Right renal cortex interstitium (tissue), 3 donors: ENCODE data around the gene C16orf89. TPM values are rescaled to one million over a fixed set of nuclear protein-coding genes. Genes with fewer than 3 reads are reported as not detected.
"Not testable (repeated sequence)": the region's sequence is repeated elsewhere in the genome, so short reads cannot be mapped to it uniquely, and the experiment has no call there.

ENCODE experiments used
- DNase-seq, 3 donors: peaks; one replicate each; pipeline ENCODE4 v3.0.0-alpha.2; 2013; ENCODE audit warnings: low read depth in 3 of 3, low spot score in 2 of 3
- polyA plus RNA-seq, 3 donors: library from polyadenylated mRNA; unstranded; fragments of 120-200 nt; gene quantifications; one replicate each; pipeline ENCODE4 v1.2.1, GENCODE V29; 2013; ENCODE audit not compliant: insufficient read length in 3 of 3

C16orf89 gene
- polyA plus RNA-seq, 3 donors: 3.4 to 6.1 (median 4.9) TPM

DNA sequence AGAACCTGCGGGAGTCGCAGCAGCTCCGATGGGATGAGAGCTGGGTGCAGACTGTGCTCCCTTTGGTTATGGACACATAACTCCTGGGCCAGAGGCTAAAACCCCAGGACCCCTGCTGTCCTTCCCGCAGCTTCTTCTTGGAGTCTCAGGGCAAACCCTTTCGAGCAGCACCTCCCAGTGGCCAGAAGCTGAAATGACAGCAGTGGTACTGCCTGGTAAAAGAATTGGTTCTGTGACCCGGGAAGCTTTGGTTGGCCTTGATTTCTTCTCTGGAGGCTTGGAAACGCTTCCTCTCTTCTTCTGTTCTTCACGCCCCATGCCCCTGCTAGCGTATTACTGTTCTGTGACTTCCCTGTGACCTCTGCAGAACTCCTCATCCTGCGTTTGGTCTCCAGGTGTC lies 19.0 kb upstream of the C16orf89 start:
- not testable (repeated sequence) for DNase-seq

DNA sequence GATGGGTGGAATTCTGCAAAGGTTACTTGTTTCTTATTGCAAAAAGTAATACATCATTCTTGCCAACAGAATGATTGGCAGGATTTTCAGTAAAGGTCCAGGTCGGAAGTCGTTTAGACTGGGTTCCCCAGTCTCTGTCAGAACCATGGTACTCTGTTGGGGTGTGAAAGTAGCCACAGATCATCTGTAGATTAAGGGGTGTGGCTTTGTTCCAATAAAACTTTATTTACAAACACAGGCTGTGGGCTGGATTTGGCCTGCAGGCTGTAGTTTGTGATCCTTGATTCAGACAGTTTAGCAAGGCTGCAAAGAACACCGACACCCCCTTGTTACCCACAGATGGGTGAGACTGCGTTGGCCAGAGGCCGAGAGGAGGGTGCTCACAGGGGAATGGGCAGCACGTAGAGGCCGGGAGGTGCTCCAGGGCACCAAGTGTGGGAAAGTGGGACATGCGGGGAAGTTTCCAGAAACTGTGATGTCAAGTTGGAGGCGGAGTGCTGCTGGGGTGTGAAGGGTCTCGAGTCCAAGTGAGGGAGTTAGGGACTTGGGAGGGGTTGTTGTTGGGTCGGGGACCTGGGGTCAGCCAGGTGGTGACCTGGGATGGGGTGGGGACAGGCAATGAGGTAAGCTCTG lies 18.5 kb upstream of the C16orf89 start:
- DNase-seq: not testable (repeated sequence)

DNA sequence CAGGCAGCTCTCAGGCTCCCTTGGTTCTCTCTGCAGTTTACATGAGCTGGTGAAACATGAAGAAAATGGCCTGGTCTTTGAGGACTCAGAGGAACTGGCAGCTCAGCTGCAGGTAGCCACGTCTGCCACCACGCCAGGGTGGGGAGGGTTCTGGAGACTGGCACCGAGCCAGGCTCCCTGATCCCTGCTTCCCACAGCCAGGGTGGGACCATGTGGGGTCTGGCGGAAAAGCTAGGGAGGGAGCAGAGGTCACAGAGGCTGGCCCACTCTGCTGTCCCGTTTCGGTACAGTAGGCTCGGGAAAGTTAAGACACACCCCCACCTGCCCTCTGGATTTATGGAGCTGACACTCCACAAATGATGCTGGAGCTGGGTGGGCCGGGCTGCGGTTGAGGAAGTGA lies 17.9 kb upstream of the C16orf89 start:
- DNase-seq: not testable (repeated sequence)

DNA sequence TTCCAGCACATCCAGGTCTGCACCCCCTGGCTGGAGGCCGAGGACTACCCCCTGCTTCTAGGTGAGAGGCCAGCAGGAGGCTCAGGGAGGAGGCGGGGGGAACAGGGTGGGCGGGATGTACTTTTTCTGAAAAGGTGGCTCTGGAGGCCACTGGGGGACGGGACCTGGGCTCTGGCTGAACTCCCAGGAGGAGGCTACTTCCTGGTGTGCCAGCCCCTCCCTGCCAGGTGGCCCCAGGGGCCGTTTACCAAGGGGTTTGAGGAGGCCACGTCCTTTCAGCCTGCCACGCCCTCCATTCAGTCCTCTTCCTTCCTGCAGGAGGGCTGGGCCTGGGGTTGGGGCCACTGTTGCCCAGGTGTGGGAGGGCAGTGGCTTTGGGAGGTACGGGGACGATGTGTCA lies 15.2 kb upstream of the C16orf89 start:
- DNase-seq: not testable (repeated sequence)

DNA sequence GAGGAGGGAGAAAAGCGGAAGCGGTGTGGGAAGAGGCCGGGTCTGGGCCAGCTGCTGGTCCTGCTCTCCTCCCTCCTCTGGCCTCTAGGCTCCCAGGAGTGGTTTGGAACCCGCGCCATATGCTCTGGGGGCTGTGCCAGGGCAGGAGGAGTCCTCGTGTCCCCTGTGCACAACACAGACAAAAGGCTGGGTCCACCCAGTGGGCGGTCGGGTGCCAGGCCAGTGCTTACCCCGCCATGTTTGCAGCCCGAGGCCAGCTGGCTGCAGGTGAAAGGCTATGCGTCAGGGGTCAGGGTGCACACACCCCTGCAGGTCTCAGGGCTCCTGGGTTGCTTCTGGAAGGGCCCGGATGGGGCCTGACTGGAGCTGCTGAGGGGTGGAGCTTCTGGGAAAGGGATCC lies 14.7 kb upstream of the C16orf89 start:
- not testable (repeated sequence) for DNase-seq

DNA sequence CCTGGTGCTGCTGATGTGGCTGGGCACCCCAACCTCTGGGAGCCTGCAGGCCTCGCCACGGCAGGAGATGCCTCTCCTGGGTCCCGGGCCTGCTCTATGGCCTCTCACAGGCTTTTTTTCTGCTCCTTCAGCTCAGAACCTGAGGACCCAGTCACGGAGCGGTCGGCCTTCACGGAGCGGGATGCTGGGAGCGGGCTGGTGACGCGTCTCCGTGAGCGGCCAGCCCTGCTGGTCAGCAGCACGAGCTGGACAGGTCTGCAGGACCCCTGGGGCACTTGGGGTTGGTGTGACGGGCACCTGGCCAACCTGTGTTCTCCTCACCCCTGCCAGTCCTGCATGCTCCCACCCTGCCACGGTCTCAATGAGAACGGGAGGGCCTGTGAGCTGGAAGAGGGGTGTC lies 12.9 kb upstream of the C16orf89 start:
- DNase-seq: no peak

DNA sequence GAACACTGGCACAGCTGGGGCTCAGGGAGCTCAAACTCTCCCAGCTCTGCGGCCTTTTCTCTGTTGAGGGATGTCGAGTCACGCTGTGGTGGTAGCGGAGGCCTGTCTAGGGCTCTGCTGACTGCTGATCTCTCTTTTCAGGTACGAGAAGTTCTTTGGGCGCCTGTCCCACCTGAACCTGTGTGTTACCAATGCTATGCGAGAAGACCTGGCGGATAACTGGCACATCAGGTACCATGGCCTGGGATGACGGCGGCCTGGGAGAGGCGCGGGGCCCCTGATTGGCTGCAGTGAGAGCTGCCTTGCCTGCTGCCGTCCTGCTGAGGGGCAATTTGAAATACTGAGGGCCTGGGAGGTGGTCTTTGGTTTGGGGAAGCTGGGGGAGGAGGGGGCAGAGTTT lies 11.5 kb upstream of the C16orf89 start:
- DNase-seq: no peak

DNA sequence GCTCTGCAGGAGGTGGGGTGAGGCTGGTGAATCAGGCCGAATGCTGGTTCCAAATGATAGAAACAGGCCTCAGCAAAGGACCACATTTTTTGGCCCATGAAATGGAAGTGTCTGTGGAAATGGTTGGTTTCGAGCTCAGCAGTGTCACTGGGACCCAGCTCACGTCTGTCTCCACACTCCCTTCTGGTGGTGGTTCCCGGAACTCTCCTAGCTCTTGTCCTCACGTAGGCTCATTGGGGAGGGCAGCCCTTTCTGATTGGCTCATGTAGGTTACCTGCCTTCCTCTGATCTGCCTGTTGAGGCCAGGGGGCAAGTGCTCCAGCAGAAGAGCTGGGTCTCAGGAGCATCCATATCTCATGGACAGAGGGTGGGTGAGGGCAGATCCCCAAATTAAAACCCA lies 9.9 kb upstream of the C16orf89 start:
- DNase-seq: no peak

DNA sequence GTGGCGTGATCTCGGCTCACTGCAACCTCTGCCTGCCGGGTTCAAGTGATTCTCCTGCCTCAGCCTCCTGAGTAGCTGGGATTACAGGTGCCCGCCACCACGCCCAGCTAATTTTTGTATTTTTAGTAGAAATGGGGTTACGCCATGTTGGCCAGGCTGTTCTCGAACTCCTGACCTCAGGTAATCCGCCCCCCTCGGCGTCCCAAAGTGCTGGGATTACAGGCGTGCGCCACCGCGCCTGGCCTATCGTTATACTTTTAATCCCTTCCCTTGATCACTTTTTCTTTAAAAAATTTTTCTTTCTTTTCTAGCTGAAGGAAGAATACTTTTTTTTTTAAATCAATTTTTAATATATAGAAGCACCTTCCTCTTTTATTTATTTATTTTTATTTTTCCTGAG lies 8.0 kb upstream of the C16orf89 start:
- DNase-seq: not testable (repeated sequence)

DNA sequence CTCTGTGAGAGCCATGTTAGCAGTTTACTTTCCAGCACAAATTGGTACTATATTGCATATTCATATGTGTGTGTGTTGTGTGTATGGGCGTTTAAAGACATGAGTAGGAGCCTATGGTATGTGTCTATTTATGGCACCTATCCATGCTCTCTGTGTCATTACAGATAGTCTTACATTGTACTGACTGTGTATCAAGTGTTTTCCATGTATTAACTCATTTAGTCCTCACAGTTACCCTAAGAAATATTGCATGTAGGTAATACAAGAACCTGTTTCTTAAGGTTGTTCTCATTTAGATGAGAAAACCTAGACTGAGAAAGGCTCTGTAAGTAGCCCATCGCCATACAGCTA lies 7.5 kb upstream of the C16orf89 start:
- no peak for DNase-seq

DNA sequence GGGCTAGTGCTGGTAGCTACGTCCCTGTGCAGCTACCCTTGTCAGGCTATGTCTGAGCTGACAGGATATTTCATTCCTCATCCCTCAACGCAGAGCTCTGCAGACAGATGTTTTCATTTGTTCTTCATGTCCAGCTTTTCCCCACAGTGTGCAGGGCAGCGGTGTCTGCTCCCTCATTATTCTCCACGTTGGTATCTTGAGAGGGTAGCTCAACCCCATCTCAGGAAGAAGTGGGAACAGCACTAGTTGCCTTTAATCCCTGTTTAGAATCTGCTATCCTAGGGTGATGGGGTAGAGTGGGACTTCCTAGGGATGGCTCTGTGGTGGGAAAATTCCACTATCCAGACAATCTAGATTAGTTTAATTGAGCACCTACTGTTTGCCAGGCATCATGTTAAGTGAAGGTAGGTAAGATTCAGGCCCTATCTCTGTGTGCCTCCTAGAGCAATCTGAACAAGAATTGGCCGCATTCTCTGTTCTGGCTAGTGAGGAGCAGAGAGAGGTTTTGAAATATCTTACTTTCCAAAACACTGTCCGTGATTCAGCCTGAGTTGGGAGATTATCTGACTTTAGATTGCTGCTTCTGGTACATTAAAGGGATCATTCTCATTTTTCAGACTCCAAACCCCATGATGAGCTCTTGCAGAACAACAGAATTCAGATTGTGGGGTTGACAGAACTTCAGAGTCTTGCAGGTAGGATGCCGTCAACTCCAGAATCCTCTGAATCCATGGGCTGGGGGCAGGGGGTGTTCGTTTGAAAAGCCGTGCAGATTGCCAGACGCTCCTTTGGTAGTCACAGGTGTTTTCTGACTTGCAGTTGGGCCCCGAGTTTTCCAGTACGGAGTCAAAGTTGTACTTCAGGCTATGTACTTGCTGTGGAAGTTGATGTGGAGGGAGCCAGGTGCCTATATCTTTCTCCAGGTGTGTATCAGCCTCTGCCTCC lies 6.8 kb upstream of the C16orf89 start:
- no peak for DNase-seq

DNA sequence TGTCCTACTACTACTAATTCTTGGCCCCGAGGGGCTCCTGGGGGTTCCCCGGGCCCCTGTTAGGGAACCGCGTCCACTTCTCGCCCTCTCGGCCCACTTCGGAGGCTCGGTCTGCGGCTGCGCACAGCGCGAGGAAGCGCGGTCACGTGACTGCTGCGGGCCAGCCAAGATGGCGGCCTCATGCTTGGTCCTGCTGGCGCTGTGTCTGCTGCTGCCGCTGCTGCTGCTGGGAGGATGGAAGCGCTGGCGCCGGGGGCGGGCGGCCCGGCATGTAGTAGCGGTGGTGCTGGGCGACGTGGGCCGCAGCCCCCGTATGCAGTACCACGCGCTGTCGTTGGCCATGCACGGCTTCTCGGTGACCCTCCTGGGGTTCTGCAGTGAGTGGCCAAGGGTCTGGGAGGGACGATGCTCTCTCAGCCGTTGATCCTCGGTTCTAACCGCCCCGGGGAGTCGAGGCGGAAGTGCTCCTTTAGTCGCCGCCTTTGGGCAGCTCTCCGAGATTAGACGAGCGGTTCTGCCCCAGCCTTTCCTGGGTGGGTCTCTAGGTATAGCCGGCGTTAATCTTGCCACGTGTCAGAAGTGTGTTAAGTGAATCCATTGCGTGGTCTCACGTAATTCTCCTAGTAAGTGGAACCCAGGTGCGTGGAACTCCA lies 6.1 kb upstream of the C16orf89 start, which contains the start of gene ALG1:
TSS of gene ALG1 (plus strand) at position 163 of the 653 bp plus-strand sequence. CDS start at position 170, 7 bp downstream.
- peak; percentile 72 to 74 (median 74) for DNase-seq

DNA sequence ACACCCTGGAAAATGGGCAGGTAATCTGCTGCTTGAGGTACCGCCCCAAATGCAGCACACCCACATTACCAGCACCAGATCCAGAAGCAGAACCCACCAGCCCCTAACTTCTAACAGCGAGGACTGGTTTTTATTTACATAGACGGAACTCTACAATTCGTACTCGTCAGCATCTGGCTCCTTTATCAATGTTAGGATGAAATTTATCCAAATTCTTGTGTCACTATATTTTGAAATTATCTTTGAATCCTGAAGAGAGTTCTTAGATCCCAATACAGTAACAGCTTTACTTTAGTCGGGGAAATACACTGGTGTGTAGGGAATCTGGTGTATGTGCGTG lies 5.6 kb upstream of the C16orf89 start:
- no peak for DNase-seq

DNA sequence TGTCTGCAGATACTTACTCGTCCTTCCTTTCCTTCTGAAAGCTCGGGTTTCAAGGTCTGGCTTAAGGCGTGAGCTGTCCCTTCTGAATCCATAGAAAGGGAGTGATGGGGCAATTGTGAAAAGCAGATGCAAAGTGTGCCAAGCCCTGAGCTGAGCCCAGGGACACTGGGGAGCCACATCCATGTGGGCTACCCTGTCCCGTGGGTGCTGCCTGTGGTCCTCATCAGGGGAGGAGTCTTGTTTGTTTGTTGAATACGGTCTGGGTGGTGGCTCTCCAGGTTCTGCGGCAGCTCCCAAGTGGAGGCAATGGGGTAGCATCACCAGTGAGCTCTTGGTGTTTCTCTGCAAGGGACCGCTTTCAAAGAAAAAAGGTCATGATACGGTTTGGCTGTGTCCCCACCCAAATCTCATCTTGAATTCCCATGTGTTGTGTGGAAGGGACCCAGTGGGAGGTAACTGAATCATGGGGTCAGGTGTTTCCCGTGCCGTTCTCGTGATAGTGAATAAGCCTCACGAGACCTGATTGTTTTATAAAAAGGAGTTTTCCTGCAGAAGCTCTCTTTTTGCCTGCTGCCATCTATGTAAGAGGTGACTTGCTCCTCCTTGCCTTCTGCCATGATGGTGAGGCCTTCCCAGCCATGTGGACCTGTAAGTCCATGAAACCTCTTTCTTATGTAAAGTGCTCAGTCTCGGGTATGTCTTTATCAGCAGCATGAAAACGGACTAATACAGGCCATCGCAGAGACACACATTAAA lies 4.9 kb upstream of the C16orf89 start:
- no peak for DNase-seq

DNA sequence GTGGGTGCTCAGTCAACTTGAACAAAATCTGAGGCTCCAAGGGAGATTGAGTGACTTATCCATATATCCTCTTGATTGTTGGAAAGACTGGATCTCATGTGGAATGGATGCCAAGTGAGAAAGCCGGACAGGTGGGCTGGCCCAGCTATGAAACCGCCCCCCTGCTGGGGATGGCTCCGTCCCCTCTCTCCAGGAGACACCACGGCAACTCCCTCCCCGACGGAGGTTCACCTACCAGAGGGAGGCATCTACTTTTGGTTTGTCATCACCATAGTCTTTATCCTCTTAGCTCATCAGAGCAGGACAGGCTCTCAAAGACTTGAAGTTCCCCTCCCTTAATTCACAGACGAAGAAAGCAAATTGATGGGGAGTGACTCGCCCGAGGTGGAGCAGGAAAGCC lies 4.1 kb upstream of the C16orf89 start:
- DNase-seq: no peak

DNA sequence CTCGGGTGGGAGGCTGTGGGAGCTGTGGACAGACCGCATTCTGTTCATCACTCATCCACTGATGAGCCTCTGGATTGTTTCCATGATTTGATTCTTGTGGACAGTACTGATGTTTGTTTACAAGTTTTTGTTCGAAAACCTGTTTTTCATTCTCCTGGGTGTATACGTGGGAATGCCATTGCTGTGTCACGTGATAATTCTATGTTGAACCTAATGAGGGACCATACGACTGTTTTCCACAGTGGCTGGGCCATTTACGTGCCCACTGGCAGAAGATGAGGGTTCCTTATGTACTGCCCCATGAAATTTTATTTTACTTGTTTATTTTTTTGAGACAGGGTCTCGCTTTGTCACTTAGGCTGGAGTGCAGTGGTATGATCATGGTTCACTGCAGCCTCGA lies 3.3 kb upstream of the C16orf89 start:
- no peak for DNase-seq

DNA sequence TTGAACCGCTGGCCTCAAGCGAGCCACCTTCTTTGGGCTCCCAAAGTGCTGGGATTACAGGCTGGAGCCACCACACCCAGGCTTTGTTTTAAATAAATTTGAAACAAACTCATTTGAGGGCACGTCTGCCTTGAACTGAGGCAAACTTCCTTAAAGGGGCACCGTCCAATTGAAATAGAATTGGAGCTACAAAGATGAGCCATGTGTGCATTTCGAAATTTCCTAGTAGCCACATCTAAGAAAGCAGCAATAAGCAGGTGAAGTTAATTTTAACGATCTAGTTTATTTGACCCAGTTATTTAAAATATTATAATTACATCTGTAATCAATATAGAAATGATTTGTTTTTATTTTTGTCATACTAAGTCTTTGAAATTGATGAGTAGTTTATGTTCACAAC lies 755 bp upstream of the C16orf89 start:
- DNase-seq: no peak

DNA sequence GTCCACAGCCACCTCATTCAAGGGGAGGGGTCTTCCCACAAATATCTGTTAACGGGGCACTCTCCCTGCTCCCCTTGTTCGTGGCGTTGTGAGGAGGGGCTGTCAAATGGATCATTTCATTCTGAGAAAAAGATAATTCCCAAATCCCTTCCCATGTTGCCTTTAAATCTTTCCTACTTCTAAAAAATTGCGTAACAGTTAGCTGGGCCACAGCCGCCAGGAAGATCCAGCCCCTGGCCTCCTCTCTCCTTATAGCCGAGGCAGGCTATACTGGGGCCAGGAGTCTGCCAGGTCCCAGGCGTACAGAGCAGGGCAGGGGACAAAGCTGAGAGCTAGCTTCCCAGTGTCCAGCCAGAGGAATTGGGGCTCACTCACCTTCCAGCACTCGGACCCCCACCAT lies 430 bp downstream of the C16orf89 start:
- no peak for DNase-seq

DNA sequence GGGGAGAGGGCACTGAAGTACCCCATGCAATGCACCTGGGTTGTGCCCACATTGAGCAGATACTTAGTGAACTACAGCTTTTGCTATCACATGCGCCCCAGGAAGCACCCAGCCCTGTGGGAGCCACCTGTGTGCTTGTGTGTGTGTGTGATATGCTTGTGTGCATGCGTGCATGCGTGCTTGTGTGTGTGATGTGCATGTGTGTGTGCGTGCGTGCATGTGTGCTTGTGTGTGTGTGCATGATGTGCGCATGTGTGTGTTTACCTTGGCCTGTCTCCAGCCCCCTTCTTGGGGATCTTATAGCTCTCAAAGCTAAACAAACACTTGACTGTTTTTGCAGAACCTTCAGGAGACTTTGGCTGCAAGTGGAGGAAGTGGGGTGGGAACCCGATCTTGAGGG lies 841 bp downstream of the C16orf89 start:
- no peak for DNase-seq

DNA sequence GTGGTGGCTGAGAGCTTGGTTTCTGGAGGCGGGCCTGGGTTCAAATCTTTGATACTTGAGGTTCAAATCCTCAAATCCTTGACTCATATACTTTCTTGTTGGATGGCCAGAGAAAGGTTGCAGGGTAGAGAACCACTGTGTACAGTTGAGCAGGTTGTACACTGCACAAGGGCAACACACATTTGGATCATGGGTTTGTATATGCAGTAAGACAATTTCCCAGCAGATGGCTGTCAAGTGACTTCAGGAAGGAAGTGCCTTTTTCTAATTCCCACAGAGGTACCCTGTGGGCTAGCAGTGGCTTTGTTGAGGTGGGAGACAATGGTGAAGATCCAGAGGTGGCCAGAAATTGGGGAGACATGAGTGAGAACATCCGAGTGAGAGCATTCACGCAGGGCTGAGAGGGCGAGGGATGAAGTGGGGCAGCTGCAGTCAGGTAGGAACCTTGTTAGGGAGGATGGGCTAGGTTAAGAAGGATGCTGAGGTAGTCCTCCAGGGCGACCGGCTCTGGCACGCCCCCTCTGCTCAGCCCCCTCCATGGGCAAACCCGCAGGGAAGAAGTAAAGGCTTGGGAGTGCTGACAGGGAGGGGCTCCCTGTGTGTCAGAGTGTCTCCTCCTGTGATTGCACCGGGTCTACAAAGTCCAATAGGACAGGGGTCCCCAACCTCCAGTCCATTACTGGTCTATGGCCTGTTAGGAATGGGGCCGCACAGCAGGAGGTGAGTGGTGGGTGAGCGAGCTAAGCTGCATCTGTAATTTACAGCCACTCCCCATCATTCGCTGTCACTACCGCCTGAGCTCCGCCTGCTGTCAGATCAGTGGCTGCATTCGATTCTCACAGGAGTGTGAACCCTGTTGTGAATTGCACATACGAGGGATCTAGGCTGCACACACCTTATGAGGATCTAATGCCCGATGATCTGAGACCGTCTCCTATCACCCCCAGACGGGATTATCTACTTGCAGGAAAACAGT lies 2.7 kb downstream of the C16orf89 start:
- no peak for DNase-seq
